Activated CD8-positive, alpha-beta memory T cell treated with anti-CD3 and anti-CD28 coated beads, Interleukin-2, amount 10 ng/mL, durations not matched to agents 7 days and 5 days (primary cell): Measurements from ENCODE around the gene CAMKV. TPM values are rescaled to one million over a fixed set of nuclear protein-coding genes. Genes with fewer than 3 reads are reported as not detected.

Experiments
- ATAC-seq: fragments of 150-1000 bp; cut with Tn5 transposase; one replicate; pipeline ENCODE4 v1.10.0; 2021; ENCODE audit warnings: moderate library complexity
- CTCF ChIA-PET: fragments of 350-600 bp; sonication (Branson Sonifier 250); formaldehyde crosslinking; loops from one replicate; lab custom pipeline; 2021; ENCODE audit warnings: antibody characterized with exemption; lab: Charles Lee
- DNase-seq: peaks from one replicate; pipeline ENCODE4 v3.0.0-alpha.2; 2020
- H3K27ac Mint-ChIP-seq: one replicate; pipeline ENCODE4 v1.8.0; 2021; ENCODE audit warnings: mild to moderate bottlenecking, mixed read lengths
- H3K27me3 Mint-ChIP-seq: one replicate; pipeline ENCODE4 v1.8.0; 2021; ENCODE audit warnings: mixed read lengths
- H3K36me3 Mint-ChIP-seq: one replicate; pipeline ENCODE4 v1.8.0; 2021; ENCODE audit warnings: mild to moderate bottlenecking, mixed read lengths
- H3K4me1 Mint-ChIP-seq: one replicate; pipeline ENCODE4 v1.8.0; 2021; ENCODE audit warnings: mixed read lengths
- H3K4me3 Mint-ChIP-seq: one replicate; pipeline ENCODE4 v1.8.0; 2021; ENCODE audit warnings: mild to moderate bottlenecking, moderate library complexity, mixed read lengths
- H3K9me3 Mint-ChIP-seq: one replicate; pipeline ENCODE4 v1.8.0; 2022; ENCODE audit warnings: low read depth, mixed read lengths
- total RNA-seq, 2 experiments: library from RNA; stranded (reverse); gene quantifications; one replicate each; pipeline ENCODE4 v1.2.3, GENCODE V29; 2021

CAMKV gene
- total RNA-seq, 2 experiments from 2014 or later = not detected

GRCh38 chr3:49903451-49904424, 34.0 kb upstream of the CAMKV start, which contains the start of gene MST1R:
TSS of gene MST1R (minus strand) at chr3:49903873. CDS start at chr3:49903609, 264 bp downstream.
- ATAC-seq = peak; percentile 99
- peak within 1 kb of the TSS; percentile 96 for H3K4me3 Mint-ChIP-seq
- peak within 1 kb of the TSS; percentile 93 for H3K27ac Mint-ChIP-seq
- H3K27me3 Mint-ChIP-seq = no peaks in the 10 kb centered on the region
- no peaks in the 10 kb centered on the region for H3K9me3 Mint-ChIP-seq
- peaks cover 2% of the 10 kb centered on the region for H3K36me3 Mint-ChIP-seq
- CTCF ChIA-PET = interaction anchor here (0.7 to 0.9 kb wide), 3 partner anchors 9 to 101 kb away, joined by 3 to 4 read pairs (median 3); partner anchors contain the start of gene INKA1
- H3K4me1 Mint-ChIP-seq = peaks cover 35% of the 10 kb centered on the region
- DNase-seq = peak; percentile 92

- H3K4me1 Mint-ChIP-seq = peaks cover 35% of the 10 kb centered on the region
- peak overlapping the region; percentile 9 for H3K4me3 Mint-ChIP-seq
- H3K27me3 Mint-ChIP-seq = no peaks in the 10 kb centered on the region
- H3K27ac Mint-ChIP-seq = no peak overlapping the region
- no peaks in the 10 kb centered on the region for H3K9me3 Mint-ChIP-seq
- H3K36me3 Mint-ChIP-seq = peaks cover 2% of the 10 kb centered on the region
- ATAC-seq (no peak), DNase-seq (no peak)
- CTCF ChIA-PET = interaction anchor here (0.6 to 3.0 kb wide), 4 partner anchors 38 to 291 kb away, joined by 3 to 13 read pairs (median 6); partner anchors contain the start of gene INKA1
Observed at GRCh38 chr3:49902511-49903345, 33.0 kb upstream of the CAMKV start.

GRCh38 chr3:49901366-49902339, 31.9 kb upstream of the CAMKV start:
- Mint-ChIP-seq H3K36me3 (peaks cover 2% of the 10 kb centered on the region), H3K9me3 (no peaks in the 10 kb centered on the region), H3K4me3 (no peak overlapping the region), H3K27me3 (no peaks in the 10 kb centered on the region), H3K4me1 (peaks cover 31% of the 10 kb centered on the region), H3K27ac (no peak overlapping the region)
- ATAC-seq (no peak), DNase-seq (no peak)
- CTCF ChIA-PET = interaction anchor here (0.6 to 3.0 kb wide), 5 partner anchors 37 to 292 kb away, joined by 3 to 13 read pairs (median 4); partner anchors contain the start of gene INKA1

- Mint-ChIP-seq H3K27me3 (no peaks in the 10 kb centered on the region), H3K36me3 (peaks cover 2% of the 10 kb centered on the region)
Observed at GRCh38 chr3:49900491-49901153, 30.9 kb upstream of the CAMKV start.

GRCh38 chr3:49899815-49900214, 30.1 kb upstream of the CAMKV start:
- Mint-ChIP-seq H3K27me3 (no peaks in the 10 kb centered on the region), H3K4me3 (no peak overlapping the region), H3K4me1 (peaks cover 15% of the 10 kb centered on the region), H3K36me3 (peaks cover 2% of the 10 kb centered on the region), H3K9me3 (no peaks in the 10 kb centered on the region), H3K27ac (no peak overlapping the region)
- CTCF ChIA-PET = interaction anchor here (0.6 to 3.0 kb wide), 4 partner anchors 22 to 1910 kb away, joined by 4 to 13 read pairs (median 5); partner anchors contain the start of gene INKA1
- DNase-seq (no peak), ATAC-seq (no peak)

More at GRCh38 chr3:49900491-49901153, 30.9 kb upstream of the CAMKV start:
- H3K9me3 Mint-ChIP-seq = no peaks in the 10 kb centered on the region
- peaks cover 21% of the 10 kb centered on the region for H3K4me1 Mint-ChIP-seq
- no peak overlapping the region for H3K4me3 Mint-ChIP-seq
- H3K27ac Mint-ChIP-seq = no peak overlapping the region
- ATAC-seq (no peak), DNase-seq (no peak)
- CTCF ChIA-PET = interaction anchor here (1.0 to 3.0 kb wide), 5 partner anchors 23 to 176 kb away, joined by 3 to 13 read pairs (median 5); partner anchors contain the start of gene INKA1

- no peak overlapping the region for H3K27ac Mint-ChIP-seq
- no peak overlapping the region for H3K4me3 Mint-ChIP-seq
- CTCF ChIA-PET = no interaction called here
- H3K9me3 Mint-ChIP-seq = no peaks in the 10 kb centered on the region
- DNase-seq (no peak), ATAC-seq (no peak)
- H3K36me3 Mint-ChIP-seq = peaks cover 1% of the 10 kb centered on the region
- no peaks in the 10 kb centered on the region for H3K27me3 Mint-ChIP-seq
- peaks cover 8% of the 10 kb centered on the region for H3K4me1 Mint-ChIP-seq
Observed at GRCh38 chr3:49898991-49899390, 29.3 kb upstream of the CAMKV start.

- DNase-seq (no peak), ATAC-seq (no peak)
- CTCF ChIA-PET = no interaction called here
- no peaks in the 10 kb centered on the region for H3K4me1 Mint-ChIP-seq
- no peaks in the 10 kb centered on the region for H3K9me3 Mint-ChIP-seq
- no peak overlapping the region for H3K27ac Mint-ChIP-seq
- H3K4me3 Mint-ChIP-seq = no peak overlapping the region
- no peaks in the 10 kb centered on the region for H3K36me3 Mint-ChIP-seq
- H3K27me3 Mint-ChIP-seq = no peaks in the 10 kb centered on the region
Observed at GRCh38 chr3:49896345-49896744, 26.6 kb upstream of the CAMKV start.

GRCh38 chr3:49895791-49896190, 26.1 kb upstream of the CAMKV start:
- ATAC-seq (no peak), DNase-seq (no peak)
- no peaks in the 10 kb centered on the region for H3K27me3 Mint-ChIP-seq
- H3K4me1 Mint-ChIP-seq = no peaks in the 10 kb centered on the region
- CTCF ChIA-PET = interaction anchor here (1.1 kb wide), 1 partner anchor 48 kb away, joined by 3 read pairs; no protein-coding TSS in a partner anchor
- H3K27ac Mint-ChIP-seq = no peak overlapping the region
- no peaks in the 10 kb centered on the region for H3K9me3 Mint-ChIP-seq
- no peaks in the 10 kb centered on the region for H3K36me3 Mint-ChIP-seq
- no peak overlapping the region for H3K4me3 Mint-ChIP-seq

GRCh38 chr3:49889296-49889695, 19.6 kb upstream of the CAMKV start:
- Mint-ChIP-seq H3K27ac (no peak overlapping the region), H3K4me3 (no peak overlapping the region)
- CTCF ChIA-PET = no interaction called here

GRCh38 chr3:49886922-49887265, 17.2 kb upstream of the CAMKV start:
- DNase-seq (no peak), ATAC-seq (no peak)
- Mint-ChIP-seq H3K27ac (no peak overlapping the region), H3K27me3 (no peaks in the 10 kb centered on the region), H3K4me3 (no peak overlapping the region), H3K4me1 (peaks cover 5% of the 10 kb centered on the region), H3K36me3 (no peaks in the 10 kb centered on the region), H3K9me3 (no peaks in the 10 kb centered on the region)
- CTCF ChIA-PET = interaction anchor here (0.8 kb wide), 1 partner anchor 48 kb away, joined by 3 read pairs; no protein-coding TSS in a partner anchor

More at GRCh38 chr3:49889296-49889695, 19.6 kb upstream of the CAMKV start:
- DNase-seq = no peak
- no peaks in the 10 kb centered on the region for H3K9me3 Mint-ChIP-seq
- H3K4me1 Mint-ChIP-seq = peaks cover 5% of the 10 kb centered on the region
- no peaks in the 10 kb centered on the region for H3K36me3 Mint-ChIP-seq
- no peak for ATAC-seq
- no peaks in the 10 kb centered on the region for H3K27me3 Mint-ChIP-seq

- H3K9me3 Mint-ChIP-seq = no peaks in the 10 kb centered on the region
- no peak for DNase-seq
- no peaks in the 10 kb centered on the region for H3K36me3 Mint-ChIP-seq
- H3K4me1 Mint-ChIP-seq = no peaks in the 10 kb centered on the region
- CTCF ChIA-PET = no interaction called here
- H3K27me3 Mint-ChIP-seq = no peaks in the 10 kb centered on the region
- no peak overlapping the region for H3K27ac Mint-ChIP-seq
- no peak for ATAC-seq
- H3K4me3 Mint-ChIP-seq = no peak overlapping the region
Observed at GRCh38 chr3:49883998-49884397, 14.3 kb upstream of the CAMKV start.
